Natural killer cell treated with Interleukin-12 subunit alpha and Interleukin-12 subunit beta and Interleukin-15 and Interleukin-18, amount 100 ng/mL, for 72 hours (primary cell): ENCODE data around the gene PRSS16. TPM values are rescaled to one million over a fixed set of nuclear protein-coding genes. Genes with fewer than 3 reads are reported as not detected.

Source experiments
- ATAC-seq, 2 donors: fragments of 150-1000 bp; cut with Tn5 transposase in 1 of 2; sonication (Bioruptor Pico), chemical (Tn5 transposase) in 1 of 2; 2 replicates each; pipeline ENCODE4 v1.10.0; 2021
- DNase-seq: peaks from one replicate; pipeline ENCODE4 v3.0.0; 2022; ENCODE audit warnings: low spot score
- H3K27ac Mint-ChIP-seq, 2 donors: 1 replicate in 1 of 2; 2 replicates in 1 of 2; pipeline ENCODE4 v1.8.0; 2022; ENCODE audit warnings: mixed read lengths in 2 of 2, mild to moderate bottlenecking in 1 of 2, moderate library complexity in 1 of 2
- H3K27me3 Mint-ChIP-seq, 2 donors: 1 replicate in 1 of 2; 2 replicates in 1 of 2; pipeline ENCODE4 v1.8.0; 2022; ENCODE audit warnings: mixed read lengths in 2 of 2
- H3K36me3 Mint-ChIP-seq: one replicate; pipeline ENCODE4 v1.8.0; 2022; ENCODE audit warnings: mixed read lengths
- H3K4me1 Mint-ChIP-seq, 2 donors: 1 replicate in 1 of 2; 2 replicates in 1 of 2; pipeline ENCODE4 v1.8.0; 2022; ENCODE audit warnings: low read depth in 2 of 2, mixed read lengths in 2 of 2, mild to moderate bottlenecking in 1 of 2
- H3K4me3 Mint-ChIP-seq: one replicate; pipeline ENCODE4 v1.8.0; 2022; ENCODE audit warnings: mixed read lengths
- H3K9me3 Mint-ChIP-seq: 2 replicates; pipeline ENCODE4 v1.8.0; 2022; ENCODE audit warnings: mixed read lengths
- total RNA-seq, 2 donors: library from RNA; stranded (reverse); gene quantifications; one replicate each; pipeline ENCODE4 v1.2.3, GENCODE V29; 2022

PRSS16 gene
- total RNA-seq, 2 donors from 2014 or later, result not detected

- Mint-ChIP-seq H3K27me3 (peaks cover 60 to 81% of the 10 kb centered on the region in 2 donors), H3K36me3 (peaks cover 47% of the 10 kb centered on the region), H3K4me1 (no peaks in the 10 kb centered on the region), H3K4me3 (no peak overlapping the region), H3K9me3 (peaks cover 10% of the 10 kb centered on the region), H3K27ac (no peak overlapping the region)
- no peak for ATAC-seq
- DNase-seq, result no peak
Measured at GRCh38 chr6:27281569-27281968, 34.1 kb downstream of the PRSS16 start.

GRCh38 chr6:27283279-27283678, 35.8 kb downstream of the PRSS16 start:
- Mint-ChIP-seq H3K4me1 (peaks cover under 1 to 8% of the 10 kb centered on the region in 2 donors), H3K4me3 (peak overlapping the region; percentile 15), H3K9me3 (peaks cover 10% of the 10 kb centered on the region), H3K27ac (no peak overlapping the region), H3K27me3 (peaks cover 58 to 87% of the 10 kb centered on the region in 2 donors), H3K36me3 (peaks cover 46% of the 10 kb centered on the region)
- DNase-seq (no peak), ATAC-seq (no peak)

DNA sequence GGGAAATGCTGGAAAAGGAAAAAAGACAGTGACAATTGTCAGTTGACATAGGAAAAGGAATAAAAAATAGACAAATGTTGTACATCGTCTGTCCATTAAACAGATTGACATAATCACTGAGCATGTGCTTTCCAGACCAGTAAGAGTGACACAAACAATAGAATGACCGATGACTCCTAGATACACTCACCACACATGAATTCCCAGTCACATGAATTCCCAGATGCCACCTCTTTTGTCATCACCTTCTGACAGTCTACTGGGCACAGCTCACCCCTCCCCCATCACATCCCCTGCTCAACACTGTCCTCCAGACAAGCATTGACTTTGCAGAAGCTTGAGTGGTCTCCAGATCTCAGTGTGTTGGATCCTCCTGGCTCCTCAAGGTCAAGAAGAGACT, 38.6 kb downstream of the PRSS16 start:
- DNase-seq, result no peak
- H3K27ac Mint-ChIP-seq, result no peak overlapping the region

DNA sequence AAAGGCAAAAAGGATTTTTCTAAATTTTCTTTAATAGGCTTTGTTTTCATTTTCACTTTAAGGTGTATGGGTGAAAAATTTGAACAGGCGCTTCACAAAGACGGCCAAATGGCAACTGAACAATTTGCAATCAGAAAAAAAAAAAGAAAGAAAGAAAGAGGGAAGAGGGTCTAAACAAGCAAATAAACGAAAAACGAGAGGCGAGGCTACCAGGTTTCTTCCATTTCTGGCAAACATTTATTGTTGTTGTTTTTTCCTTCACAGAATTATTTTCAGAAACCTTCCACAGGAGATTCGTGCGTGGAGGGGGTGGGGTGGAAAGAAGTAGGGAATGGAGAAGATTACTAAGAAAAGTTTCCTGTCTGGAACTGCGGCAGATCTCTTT, 40.2 kb downstream of the PRSS16 start:
- no peak for ATAC-seq
- H3K36me3 Mint-ChIP-seq, result peaks cover 73% of the 10 kb centered on the region
- H3K4me1 Mint-ChIP-seq, result peaks cover 13% of the 10 kb centered on the region in 2 donors
- peaks cover 67 to 97% of the 10 kb centered on the region in 2 donors for H3K27me3 Mint-ChIP-seq
- no peak for DNase-seq
- no peak overlapping the region for H3K27ac Mint-ChIP-seq
- peaks cover 21% of the 10 kb centered on the region for H3K9me3 Mint-ChIP-seq
- no peak overlapping the region for H3K4me3 Mint-ChIP-seq

More for the DNA sequence above, 38.6 kb downstream of the PRSS16 start:
- Mint-ChIP-seq H3K4me1 (peaks cover 13% of the 10 kb centered on the region in 2 donors), H3K4me3 (no peak overlapping the region), H3K27me3 (peaks cover 68 to 94% of the 10 kb centered on the region in 2 donors), H3K36me3 (peaks cover 66% of the 10 kb centered on the region), H3K9me3 (peaks cover 18% of the 10 kb centered on the region)
- ATAC-seq, result no peak

- peaks cover 20% of the 10 kb centered on the region for H3K9me3 Mint-ChIP-seq
- peaks cover 13% of the 10 kb centered on the region in 2 donors for H3K4me1 Mint-ChIP-seq
- no peak overlapping the region for H3K4me3 Mint-ChIP-seq
- DNase-seq (no peak), ATAC-seq (no peak)
- no peak overlapping the region for H3K27ac Mint-ChIP-seq
- H3K27me3 Mint-ChIP-seq, result peaks cover 61 to 92% of the 10 kb centered on the region in 2 donors
- peaks cover 71% of the 10 kb centered on the region for H3K36me3 Mint-ChIP-seq
Measured at GRCh38 chr6:27288136-27289044, 40.9 kb downstream of the PRSS16 start.

DNA sequence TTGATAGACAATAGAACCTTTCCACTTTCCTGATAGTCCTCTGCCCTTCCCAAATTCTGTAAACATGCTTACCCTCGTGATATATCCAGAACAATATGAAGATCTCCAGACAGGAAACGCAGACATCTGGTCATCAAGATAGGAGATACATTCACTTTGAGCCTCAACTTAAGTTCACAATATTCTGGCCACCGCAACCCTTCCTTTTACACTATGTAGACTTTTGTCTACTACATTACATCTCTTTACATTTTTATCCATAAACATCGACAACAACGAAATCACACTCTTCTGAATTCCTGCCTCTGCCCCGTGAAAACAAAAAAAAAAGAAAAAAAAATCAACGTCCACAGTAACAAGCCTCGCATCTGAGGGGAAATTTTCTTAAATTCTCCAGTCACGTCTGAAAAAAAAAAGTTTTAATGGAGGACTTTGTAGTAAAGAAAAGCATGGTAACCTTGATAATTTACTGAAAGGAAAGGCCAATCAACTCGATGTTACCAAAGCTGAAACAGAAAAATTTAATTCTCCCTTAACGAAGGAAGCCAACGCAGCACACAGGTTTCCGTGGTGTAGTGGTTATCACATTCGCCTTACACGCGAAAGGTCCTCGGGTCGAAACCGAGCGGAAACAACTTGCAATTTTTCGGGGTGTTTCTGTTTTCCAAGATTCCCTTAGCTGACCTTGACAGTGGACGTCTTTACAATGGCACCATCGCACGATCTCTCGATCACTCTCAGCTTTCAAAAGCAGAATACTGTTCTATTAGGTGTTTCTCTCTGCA, 42.8 kb downstream of the PRSS16 start:
- peaks cover 70% of the 10 kb centered on the region for H3K36me3 Mint-ChIP-seq
- peaks cover 66 to 92% of the 10 kb centered on the region in 2 donors for H3K27me3 Mint-ChIP-seq
- peaks cover 14% of the 10 kb centered on the region for H3K9me3 Mint-ChIP-seq
- peaks cover 13% of the 10 kb centered on the region in 2 donors for H3K4me1 Mint-ChIP-seq
- H3K27ac Mint-ChIP-seq, result peak overlapping the region in 1 of 2 donors; percentile 35
- peak in 1 of 2 donors; percentile 44 for ATAC-seq
- DNase-seq, result no peak
- H3K4me3 Mint-ChIP-seq, result peak overlapping the region; percentile 2

GRCh38 chr6:27290850-27291208, 43.3 kb downstream of the PRSS16 start:
- Mint-ChIP-seq H3K4me3 (no peak overlapping the region), H3K27me3 (peaks cover 67 to 92% of the 10 kb centered on the region in 2 donors), H3K9me3 (peaks cover 18% of the 10 kb centered on the region), H3K4me1 (peaks cover 13 to 18% of the 10 kb centered on the region in 2 donors), H3K36me3 (peaks cover 70% of the 10 kb centered on the region), H3K27ac (peak overlapping the region in 1 of 2 donors; percentile 35)
- DNase-seq, result no peak
- no peak for ATAC-seq

DNA sequence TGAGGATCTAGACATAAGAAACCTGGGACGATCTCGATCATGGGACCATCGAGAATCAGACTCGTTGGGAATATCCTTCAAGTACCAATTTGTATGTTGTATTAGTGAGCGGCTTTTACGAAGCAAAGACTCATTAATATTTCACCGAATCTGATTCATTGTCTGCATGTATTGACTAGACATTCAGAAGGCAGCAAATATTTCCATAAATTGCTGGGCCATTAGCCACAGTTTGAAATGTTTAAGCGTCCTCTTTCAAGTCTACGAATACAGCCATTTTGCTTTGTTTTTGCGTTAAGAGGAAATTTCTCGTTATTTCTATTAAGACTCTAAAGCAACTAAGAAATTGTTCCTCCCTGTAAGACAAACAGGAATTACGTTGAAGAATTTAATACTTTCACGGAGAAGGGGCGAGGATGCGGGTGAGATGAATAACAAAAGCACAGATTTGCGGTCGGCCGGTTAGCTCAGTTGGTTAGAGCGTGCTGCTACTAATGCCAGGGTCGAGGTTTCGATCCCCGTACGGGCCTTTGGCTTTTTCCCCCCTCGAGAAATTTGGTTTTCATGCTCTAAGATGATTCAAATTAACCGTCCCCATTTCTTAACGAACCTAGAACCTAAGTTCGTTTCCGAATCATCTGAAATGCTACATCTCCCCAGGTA, 46.1 kb downstream of the PRSS16 start:
- no peak overlapping the region for H3K27ac Mint-ChIP-seq
- ATAC-seq, result no peak
- H3K36me3 Mint-ChIP-seq, result peaks cover 60% of the 10 kb centered on the region
- H3K4me3 Mint-ChIP-seq, result no peak overlapping the region
- H3K27me3 Mint-ChIP-seq, result peaks cover 65 to 92% of the 10 kb centered on the region in 2 donors
- H3K9me3 Mint-ChIP-seq, result peaks cover 16% of the 10 kb centered on the region
- peaks cover 10 to 14% of the 10 kb centered on the region in 2 donors for H3K4me1 Mint-ChIP-seq
- no peak for DNase-seq

DNA sequence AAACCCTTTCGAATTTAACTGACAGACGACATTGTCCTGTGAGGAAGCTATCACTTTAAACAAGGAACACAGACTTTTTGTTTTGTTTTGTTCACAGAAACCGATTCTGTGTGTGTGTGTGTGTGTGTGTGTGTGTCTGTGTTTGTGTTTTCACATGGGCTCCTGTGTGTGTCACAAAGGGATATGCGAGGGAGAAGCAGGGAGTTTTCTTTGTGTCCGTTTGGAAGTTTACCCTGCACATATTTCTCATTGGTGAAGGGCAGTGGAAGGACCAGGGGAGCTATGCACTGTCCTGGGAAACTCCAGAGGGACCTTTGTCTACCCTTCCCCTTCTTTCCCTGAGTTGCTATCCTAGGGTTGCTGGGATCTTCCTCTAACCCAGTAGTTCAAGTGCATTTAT, 46.9 kb downstream of the PRSS16 start:
- H3K9me3 Mint-ChIP-seq, result peaks cover 16% of the 10 kb centered on the region
- peaks cover 8 to 11% of the 10 kb centered on the region in 2 donors for H3K4me1 Mint-ChIP-seq
- no peak overlapping the region for H3K4me3 Mint-ChIP-seq
- DNase-seq (no peak), ATAC-seq (no peak)
- peaks cover 54% of the 10 kb centered on the region for H3K36me3 Mint-ChIP-seq
- H3K27me3 Mint-ChIP-seq, result peaks cover 64 to 91% of the 10 kb centered on the region in 2 donors
- no peak overlapping the region for H3K27ac Mint-ChIP-seq

DNA sequence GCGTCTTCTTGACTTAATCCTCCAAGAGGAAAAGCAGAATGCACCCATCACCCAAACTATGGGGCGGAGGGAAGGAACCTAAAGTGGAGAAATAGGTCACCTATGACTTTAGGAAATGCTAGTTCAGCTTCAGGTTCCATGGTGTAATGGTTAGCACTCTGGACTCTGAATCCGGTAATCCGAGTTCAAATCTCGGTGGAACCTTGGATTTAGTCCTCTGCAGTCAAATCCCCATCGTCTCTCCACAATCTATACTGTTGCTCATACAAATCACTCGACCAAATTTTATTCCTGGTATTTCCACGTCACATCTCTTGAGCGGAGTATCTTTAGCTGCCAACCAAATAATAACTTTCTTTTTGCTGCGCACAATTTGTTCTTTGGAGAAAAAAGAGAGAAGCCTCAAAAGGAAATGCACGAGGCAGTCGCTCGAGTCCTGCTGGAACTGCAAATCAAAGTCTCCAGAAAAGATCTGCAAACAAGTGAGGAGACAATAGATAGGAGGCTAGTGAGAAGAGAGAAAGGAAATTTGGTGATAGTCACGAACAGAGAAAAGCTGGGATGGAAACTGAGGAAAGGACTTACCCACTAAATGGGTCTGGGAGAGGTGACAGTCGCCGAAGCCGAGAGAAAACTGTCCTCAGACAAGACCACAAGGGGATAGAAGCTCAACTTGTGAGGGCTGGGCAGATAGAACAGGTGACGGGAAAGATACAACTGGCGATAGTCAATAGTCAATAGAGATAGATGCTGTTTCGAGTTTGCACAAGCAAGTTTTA, 48.0 kb downstream of the PRSS16 start:
- Mint-ChIP-seq H3K4me3 (no peak overlapping the region), H3K27me3 (peaks cover 62 to 87% of the 10 kb centered on the region in 2 donors), H3K4me1 (peaks cover 5 to 11% of the 10 kb centered on the region in 2 donors), H3K9me3 (peaks cover 12% of the 10 kb centered on the region), H3K27ac (peak overlapping the region in 1 of 2 donors; percentile 9), H3K36me3 (peaks cover 45% of the 10 kb centered on the region)
- no peak for ATAC-seq
- no peak for DNase-seq

DNA sequence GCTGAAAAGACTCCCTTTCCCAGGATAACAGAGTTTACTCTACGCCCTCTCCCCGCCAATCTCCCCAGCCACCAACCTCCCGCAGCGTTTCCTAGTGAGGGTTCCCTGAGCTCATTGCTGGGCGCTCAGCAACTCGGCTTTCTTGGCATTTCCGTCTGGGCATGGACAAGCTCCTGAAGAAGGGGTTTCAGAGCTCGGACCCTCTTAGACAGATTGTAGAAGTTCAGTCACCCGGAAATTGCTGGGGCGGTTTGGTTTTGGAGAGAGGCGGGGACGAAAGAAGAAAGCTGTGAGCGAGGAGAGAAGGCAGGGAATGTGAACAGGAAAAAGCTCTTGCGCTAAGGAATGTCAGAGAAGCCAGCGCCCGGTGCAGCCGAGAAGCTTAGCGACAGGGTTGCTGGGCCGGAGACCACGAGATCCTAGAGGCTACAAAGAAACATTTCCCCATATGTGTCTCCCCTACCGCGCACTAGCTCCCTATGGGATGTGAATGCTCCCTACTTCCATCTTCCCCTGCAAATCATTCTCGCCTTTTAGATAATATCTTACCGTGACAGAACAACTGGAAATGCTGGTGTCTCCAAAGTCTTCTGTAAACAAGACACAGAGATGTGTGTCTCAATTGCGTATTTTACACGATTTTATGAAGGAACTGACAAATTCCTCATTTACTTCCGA, 48.7 kb downstream of the PRSS16 start:
- Mint-ChIP-seq H3K4me1 (peaks cover 0 to 11% of the 10 kb centered on the region in 2 donors), H3K36me3 (peaks cover 41% of the 10 kb centered on the region), H3K9me3 (peaks cover 10% of the 10 kb centered on the region), H3K4me3 (no peak overlapping the region), H3K27me3 (peaks cover 59 to 87% of the 10 kb centered on the region in 2 donors), H3K27ac (peak overlapping the region in 1 of 2 donors; percentile 9)
- no peak for DNase-seq
- ATAC-seq, result no peak

- DNase-seq (no peak), ATAC-seq (no peak)
- Mint-ChIP-seq H3K27ac (peak overlapping the region in 1 of 2 donors; percentile 38), H3K27me3 (peaks cover 58 to 85% of the 10 kb centered on the region in 2 donors), H3K36me3 (peaks cover 42% of the 10 kb centered on the region), H3K4me3 (no peak overlapping the region), H3K9me3 (peaks cover 7% of the 10 kb centered on the region), H3K4me1 (peaks cover 0 to 11% of the 10 kb centered on the region in 2 donors)
Measured at GRCh38 chr6:27297484-27297856, 50.0 kb downstream of the PRSS16 start.
